GM18508 (cell line): Measurements from ENCODE around the gene RAC2.

Experiments used
- ATAC-seq: cut with Tn5 transposase; IDR thresholded peaks from one replicate; pipeline ENCODE4 v1.9.1; 2021; ENCODE audit warnings: moderate number of reproducible peaks; ENCODE audit not compliant: insufficient read depth, unreplicated experiment

The RAC2 gene

DNA sequence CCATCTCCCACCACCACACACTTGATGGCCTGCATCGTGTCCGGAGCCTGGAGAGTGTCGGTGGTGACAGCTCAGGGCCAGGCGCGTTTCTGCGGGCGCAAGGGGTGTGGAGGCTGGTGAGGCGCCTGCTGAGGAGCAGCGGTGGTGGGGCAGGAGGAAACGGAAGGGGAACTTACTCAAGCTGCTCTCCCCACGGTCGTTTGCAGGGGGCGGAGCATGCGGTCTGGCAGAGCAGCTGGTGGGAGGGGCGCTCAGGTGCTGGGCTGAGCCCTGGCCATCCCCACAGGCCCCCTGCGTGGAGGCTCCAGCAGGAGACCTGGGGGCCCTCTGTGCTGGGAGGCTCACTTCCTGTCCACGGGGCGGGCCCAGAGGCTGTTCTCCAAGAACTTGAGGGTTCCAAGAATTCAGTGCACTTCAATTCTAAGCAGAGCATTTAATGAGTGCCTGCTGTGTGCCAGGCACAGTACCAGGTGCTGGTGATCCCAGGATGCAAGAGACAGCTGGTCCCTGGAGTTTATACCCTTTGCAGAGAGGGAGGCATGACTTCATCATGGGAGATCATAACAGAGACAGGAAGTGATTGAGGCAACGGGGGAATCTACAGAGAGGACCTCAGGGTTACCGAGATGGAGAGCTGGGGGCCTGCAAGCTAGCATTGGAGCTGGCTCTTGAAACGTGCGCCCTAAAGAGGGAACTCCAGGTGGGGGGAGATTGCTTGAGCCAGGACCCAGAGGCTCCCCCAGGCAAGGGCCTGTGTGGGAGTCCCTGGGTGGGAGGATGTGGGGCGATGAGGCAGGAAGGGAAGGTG is at the start of gene RAC2:
TSS of gene RAC2 (minus strand) at position 156 of the 808 bp plus-strand sequence. CDS start at position 35, 121 bp downstream.
- ATAC-seq: no peak

DNA sequence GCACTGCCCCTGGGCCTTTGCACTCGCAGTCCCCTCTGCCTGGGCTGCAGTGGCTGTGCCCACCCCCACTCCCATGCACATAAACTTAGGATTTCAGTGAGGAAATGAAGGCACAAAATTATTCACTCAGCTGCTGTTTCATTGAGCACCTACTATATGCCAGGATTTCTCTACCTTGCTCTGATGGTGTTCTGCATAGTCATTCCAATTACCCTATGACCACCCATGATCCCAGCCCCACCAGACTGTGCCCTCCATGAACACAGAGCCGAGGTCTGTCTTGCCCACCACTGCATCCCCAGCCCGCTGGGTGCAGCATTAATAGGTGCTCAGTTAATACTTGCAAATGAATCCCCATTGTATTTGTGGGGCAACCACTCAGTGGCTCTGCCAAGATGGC is 49.1 kb upstream of the RAC2 start:
- ATAC-seq: no peak

DNA sequence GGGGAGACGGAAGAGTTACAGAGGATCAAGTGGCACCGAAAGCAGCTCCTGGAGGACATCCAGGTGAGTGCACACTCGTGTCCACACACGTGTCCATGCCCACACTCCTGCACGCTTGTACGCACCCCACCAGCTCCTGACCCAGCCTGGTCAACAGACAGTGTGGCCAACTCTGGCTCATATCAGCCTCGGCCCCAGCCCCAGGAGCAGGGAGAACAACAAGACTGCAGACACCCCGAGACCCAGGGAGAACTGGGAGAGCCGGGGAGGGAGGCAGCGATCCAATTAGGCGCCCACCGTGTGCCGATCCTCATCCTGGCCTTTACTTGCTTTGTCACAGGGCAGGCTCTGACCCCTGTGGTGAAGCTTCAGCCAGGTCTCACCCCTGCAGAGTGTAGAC is 48.6 kb upstream of the RAC2 start:
- no peak for ATAC-seq

- ATAC-seq: no peak
These were observed 47.7 kb upstream of the RAC2 start for GRCh38 chr22:37291559-37292298.

DNA sequence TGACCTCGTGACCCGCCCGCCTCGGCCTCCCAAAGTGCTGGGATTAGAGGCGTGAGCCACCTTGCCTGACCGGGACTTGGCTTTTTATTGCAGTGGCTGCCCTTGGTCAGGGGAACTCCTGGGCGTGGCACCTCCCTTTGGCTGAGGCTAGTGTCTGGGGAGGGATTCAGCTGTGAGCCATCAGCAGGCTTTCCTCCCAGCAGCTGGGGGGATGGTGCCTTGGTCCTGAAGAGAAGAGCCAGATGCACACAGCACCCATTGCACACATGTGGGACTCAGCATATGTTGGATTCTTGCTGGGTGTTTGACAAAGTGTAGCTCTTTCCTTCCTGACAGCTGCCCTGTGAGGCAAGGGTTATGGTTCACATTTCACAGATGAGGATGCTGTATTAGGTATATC is 46.7 kb upstream of the RAC2 start:
- no peak for ATAC-seq

- no peak for ATAC-seq
These were observed 45.2 kb upstream of the RAC2 start for GRCh38 chr22:37289156-37289735.

DNA sequence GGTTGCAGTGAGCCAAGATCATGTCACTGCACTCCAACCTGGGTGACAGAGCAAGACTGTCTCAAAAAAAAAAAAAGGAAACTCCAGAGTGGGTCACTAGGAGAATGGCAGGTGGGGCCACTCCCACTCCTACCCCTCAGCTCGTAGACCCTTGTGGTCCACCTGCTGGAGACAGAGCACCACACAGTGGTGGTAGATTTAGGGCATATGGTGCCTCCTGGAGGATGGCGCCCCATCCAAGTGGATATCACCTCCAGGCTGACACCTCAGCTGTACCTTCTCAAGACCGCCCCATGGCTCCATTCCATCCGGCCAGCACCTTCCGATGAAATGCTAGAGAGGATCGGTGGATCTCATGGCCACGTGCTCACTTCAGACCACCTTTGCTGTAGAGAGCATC is 44.5 kb upstream of the RAC2 start:
- no peak for ATAC-seq

GRCh38 chr22:37287550-37287951 is 43.5 kb upstream of the RAC2 start:
- no peak for ATAC-seq

- ATAC-seq: no peak
These were observed 41.9 kb upstream of the RAC2 start for GRCh38 chr22:37285937-37286336.

- no peak for ATAC-seq
These were observed 40.8 kb upstream of the RAC2 start for GRCh38 chr22:37284805-37285355.

GRCh38 chr22:37284126-37284804 is 40.2 kb upstream of the RAC2 start:
- no peak for ATAC-seq

GRCh38 chr22:37283393-37283937 is 39.4 kb upstream of the RAC2 start:
- ATAC-seq: no peak

- no peak for ATAC-seq
These were observed 38.3 kb upstream of the RAC2 start, which contains the start of gene CYTH4 for GRCh38 chr22:37282385-37282677. CYTH4 (plus strand) TSS chr22:37282508; CDS start chr22:37282570, 62 bp downstream.

- ATAC-seq: no peak
These were observed 37.7 kb upstream of the RAC2 start for GRCh38 chr22:37281646-37282384.

GRCh38 chr22:37281195-37281594 is 37.1 kb upstream of the RAC2 start:
- ATAC-seq: no peak

GRCh38 chr22:37280718-37281117 is 36.6 kb upstream of the RAC2 start:
- no peak for ATAC-seq

- no peak for ATAC-seq
These were observed 35.5 kb upstream of the RAC2 start for GRCh38 chr22:37279331-37280181.

DNA sequence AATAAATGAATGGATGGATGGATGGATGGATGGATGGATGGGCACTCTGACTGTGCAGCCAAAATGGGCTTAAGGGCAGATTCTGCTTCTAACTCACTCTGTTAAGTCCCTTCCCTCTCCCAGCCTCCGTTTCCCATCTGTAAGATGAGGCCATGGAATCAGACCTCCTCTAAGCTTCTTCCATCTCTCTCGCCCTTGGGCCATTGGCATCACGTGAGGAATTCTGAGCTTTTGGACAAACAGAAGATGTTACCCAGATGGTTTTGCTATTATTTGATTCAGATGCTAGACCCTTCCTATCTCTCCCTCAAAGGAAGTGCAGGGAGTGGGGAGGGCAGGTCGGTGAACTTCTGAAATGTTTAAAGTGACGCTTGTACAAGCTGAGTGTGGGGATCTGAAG is 34.2 kb upstream of the RAC2 start:
- no peak for ATAC-seq

DNA sequence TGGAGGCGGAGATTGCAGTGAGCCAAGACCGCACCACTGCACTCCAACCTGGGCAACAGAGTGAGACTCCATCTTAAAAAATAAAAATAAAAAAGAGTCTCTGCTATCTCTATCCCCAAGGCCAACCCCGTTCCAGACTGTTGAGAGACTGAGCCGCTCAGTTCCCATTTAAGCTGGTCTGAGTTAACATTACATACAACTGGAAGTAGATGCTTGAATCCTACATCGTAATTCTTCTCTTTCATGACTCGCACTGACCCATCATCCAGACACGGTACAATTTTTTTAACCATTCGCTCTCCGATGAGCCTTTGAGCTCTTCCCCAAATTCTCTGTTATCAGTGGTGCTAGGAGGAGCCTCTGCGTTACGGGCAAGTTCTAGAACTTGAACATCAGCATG is 33.3 kb upstream of the RAC2 start:
- ATAC-seq: no peak
